ENCODE results near the gene GPANK1. TPM values are rescaled to one million over a fixed set of nuclear protein-coding genes. Genes with fewer than 3 reads are reported as not detected.

GPANK1 gene
- total RNA-seq, 2 experiments from 2014 or later: 29.0 to 34.7 TPM

- H3K36me3 Mint-ChIP-seq (ENCODE audit: low read depth): peaks cover 77% of the 10 kb centered on the region
- peaks cover 4% of the 10 kb centered on the region for H3K4me1 Mint-ChIP-seq (ENCODE audit: low read depth)
- H3K27ac Mint-ChIP-seq: no peak overlapping the region
- no peaks in the 10 kb centered on the region for H3K27me3 Mint-ChIP-seq (ENCODE audit: low read depth)
- CTCF ChIA-PET: interaction anchor here (1.2 kb wide), 1 partner anchor 13 kb away, joined by 3 read pairs; no protein-coding TSS in a partner anchor
- POLR2A ChIA-PET: interaction anchor here (1.0 to 2.0 kb wide), 3 partner anchors 11 to 32 kb away, joined by 3 to 6 read pairs (median 4); partner anchors contain the start of genes BAG6 and CSNK2B
- DNase-seq (no peak), ATAC-seq (no peak)
- no peak overlapping the region for H3K4me3 Mint-ChIP-seq
- no peaks in the 10 kb centered on the region for H3K9me3 Mint-ChIP-seq (ENCODE audit: insufficient read depth)
Observed at GRCh38 chr6:31634131-31634530, 30.7 kb downstream of the GPANK1 start.

DNA sequence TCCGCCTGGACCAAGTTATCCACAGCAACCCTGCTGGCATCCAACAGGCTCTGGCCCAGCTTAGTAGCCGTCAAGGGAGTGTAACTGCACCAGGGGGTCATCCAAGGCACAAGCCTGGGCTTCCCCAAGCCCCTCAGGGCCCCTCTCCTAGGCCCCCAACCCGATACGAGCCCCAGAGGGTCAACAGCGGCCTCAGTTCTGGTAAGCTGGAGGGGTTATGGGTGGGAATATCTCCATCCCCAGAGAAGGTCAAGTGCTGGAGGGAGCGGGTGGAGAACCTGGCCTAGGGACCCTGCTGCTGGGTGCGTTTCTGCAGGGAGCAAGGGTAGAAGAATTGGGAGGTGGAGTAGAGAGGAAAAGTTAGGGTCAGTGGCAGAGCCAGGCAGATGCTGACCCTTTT is 31.4 kb downstream of the GPANK1 start:
- Mint-ChIP-seq H3K4me1 (ENCODE audit: low read depth) (no peaks in the 10 kb centered on the region), H3K27me3 (ENCODE audit: low read depth) (no peaks in the 10 kb centered on the region), H3K4me3 (no peak overlapping the region), H3K36me3 (ENCODE audit: low read depth) (peaks cover 77% of the 10 kb centered on the region), H3K27ac (no peak overlapping the region), H3K9me3 (ENCODE audit: insufficient read depth) (no peaks in the 10 kb centered on the region)
- POLR2A ChIA-PET: interaction anchor here (1.0 to 2.0 kb wide), 2 partner anchors 11 to 32 kb away, joined by 3 to 6 read pairs; partner anchors contain the start of gene CSNK2B
- no peak for DNase-seq
- ATAC-seq: no peak
- CTCF ChIA-PET: interaction anchor here (1.2 kb wide), 1 partner anchor 12 kb away, joined by 3 read pairs; no protein-coding TSS in a partner anchor

GRCh38 chr6:31632279-31632946 is 32.4 kb downstream of the GPANK1 start:
- ATAC-seq: no peak
- no peaks in the 10 kb centered on the region for H3K27me3 Mint-ChIP-seq (ENCODE audit: low read depth)
- peaks cover 5% of the 10 kb centered on the region for H3K4me1 Mint-ChIP-seq (ENCODE audit: low read depth)
- ChIA-PET POLR2A (no interaction called here), CTCF (no interaction called here)
- peaks cover 82% of the 10 kb centered on the region for H3K36me3 Mint-ChIP-seq (ENCODE audit: low read depth)
- H3K27ac Mint-ChIP-seq: no peak overlapping the region
- no peak for DNase-seq
- H3K9me3 Mint-ChIP-seq (ENCODE audit: insufficient read depth): no peaks in the 10 kb centered on the region
- no peak overlapping the region for H3K4me3 Mint-ChIP-seq

DNA sequence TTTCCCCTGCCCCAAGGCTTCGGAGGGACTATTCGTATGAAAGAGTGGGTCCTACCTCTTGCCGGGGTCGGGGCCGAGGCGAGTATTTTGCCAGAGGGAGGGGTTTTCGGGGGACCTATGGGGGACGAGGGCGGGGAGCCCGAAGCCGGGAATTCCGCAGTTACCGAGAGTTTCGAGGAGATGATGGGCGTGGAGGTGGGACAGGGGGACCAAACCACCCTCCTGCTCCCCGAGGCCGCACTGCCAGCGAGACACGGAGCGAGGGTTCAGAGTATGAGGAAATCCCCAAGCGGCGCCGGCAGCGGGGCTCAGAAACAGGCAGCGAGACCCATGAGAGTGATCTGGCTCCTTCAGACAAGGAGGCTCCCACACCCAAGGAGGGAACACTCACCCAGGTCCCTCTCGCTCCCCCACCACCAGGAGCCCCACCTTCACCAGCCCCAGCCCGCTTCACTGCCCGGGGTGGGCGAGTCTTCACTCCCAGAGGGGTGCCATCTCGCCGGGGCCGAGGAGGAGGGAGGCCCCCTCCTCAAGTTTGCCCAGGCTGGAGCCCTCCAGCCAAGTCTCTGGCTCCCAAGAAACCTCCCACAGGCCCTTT is 33.0 kb downstream of the GPANK1 start:
- H3K36me3 Mint-ChIP-seq (ENCODE audit: low read depth): peaks cover 80% of the 10 kb centered on the region

DNA sequence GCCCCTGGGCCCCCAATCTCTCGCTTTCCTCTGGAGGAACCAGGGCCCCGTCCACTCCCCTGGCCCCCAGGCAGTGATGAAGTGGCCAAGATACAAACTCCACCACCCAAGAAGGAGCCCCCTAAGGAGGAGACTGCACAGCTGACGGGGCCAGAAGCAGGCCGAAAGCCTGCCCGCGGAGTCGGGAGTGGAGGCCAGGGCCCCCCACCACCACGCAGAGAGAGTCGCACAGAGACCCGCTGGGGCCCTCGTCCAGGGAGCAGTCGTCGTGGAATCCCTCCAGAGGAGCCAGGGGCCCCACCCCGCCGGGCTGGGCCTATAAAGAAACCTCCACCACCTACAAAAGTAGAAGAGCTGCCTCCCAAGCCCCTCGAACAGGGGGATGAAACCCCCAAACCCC is 33.6 kb downstream of the GPANK1 start:
- Mint-ChIP-seq H3K4me1 (ENCODE audit: low read depth) (peaks cover 8% of the 10 kb centered on the region), H3K9me3 (ENCODE audit: insufficient read depth) (no peaks in the 10 kb centered on the region), H3K27ac (peak overlapping the region; percentile 10), H3K36me3 (ENCODE audit: low read depth) (peaks cover 80% of the 10 kb centered on the region), H3K27me3 (ENCODE audit: low read depth) (no peaks in the 10 kb centered on the region), H3K4me3 (no peak overlapping the region)
- no peak for ATAC-seq
- ChIA-PET CTCF (no interaction called here), POLR2A (interaction anchor here (0.7 kb wide), 1 partner anchor 9 kb away, joined by 3 read pairs; no protein-coding TSS in a partner anchor)
- DNase-seq: no peak

More for the DNA sequence above, 33.0 kb downstream of the GPANK1 start:
- no peak for DNase-seq
- CTCF ChIA-PET: no interaction called here
- Mint-ChIP-seq H3K9me3 (ENCODE audit: insufficient read depth) (no peaks in the 10 kb centered on the region), H3K27me3 (ENCODE audit: low read depth) (no peaks in the 10 kb centered on the region), H3K27ac (no peak overlapping the region), H3K4me1 (ENCODE audit: low read depth) (peaks cover 8% of the 10 kb centered on the region), H3K4me3 (no peak overlapping the region)
- ATAC-seq: no peak
- POLR2A ChIA-PET: interaction anchor here (0.7 kb wide), 1 partner anchor 8 kb away, joined by 3 read pairs; no protein-coding TSS in a partner anchor

DNA sequence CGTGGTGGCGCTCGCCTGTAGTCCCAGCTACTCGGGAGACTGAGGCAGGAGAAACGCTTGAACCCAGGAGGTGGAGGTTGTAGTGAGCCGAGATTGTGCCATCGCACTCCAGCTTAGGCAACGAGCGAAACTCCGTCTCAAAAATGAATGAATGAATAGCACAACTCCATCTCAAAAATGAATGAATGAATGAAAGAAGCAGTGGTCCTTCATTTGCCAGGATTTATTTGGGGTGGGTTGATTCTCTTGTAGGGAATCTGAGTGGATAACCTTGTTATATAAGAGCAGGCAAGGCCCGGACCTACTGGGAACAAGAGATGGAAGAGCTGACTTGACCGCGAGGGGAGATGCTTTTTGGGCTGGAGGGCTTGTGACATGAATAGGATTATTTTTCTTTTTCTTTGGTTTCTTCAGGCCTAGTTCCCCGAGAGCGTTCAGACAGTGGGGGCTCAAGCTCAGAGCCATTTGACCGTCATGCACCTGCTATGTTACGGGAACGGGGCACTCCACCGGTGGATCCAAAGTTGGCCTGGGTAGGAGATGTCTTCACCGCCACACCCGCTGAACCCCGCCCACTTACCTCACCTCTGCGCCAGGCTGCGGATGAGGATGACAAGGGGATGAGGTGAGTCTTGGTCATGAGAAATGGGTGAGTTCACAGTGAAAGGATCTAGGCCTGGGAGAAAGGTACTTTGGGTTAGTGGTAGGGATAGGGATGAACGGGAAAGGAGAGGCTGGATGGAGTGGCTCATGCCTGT is 34.4 kb downstream of the GPANK1 start:
- POLR2A ChIA-PET: no interaction called here
- peak overlapping the region; percentile 15 for H3K27ac Mint-ChIP-seq
- no peaks in the 10 kb centered on the region for H3K27me3 Mint-ChIP-seq (ENCODE audit: low read depth)
- peaks cover 8% of the 10 kb centered on the region for H3K4me1 Mint-ChIP-seq (ENCODE audit: low read depth)
- H3K4me3 Mint-ChIP-seq: no peak overlapping the region
- H3K36me3 Mint-ChIP-seq (ENCODE audit: low read depth): peaks cover 81% of the 10 kb centered on the region
- H3K9me3 Mint-ChIP-seq (ENCODE audit: insufficient read depth): no peaks in the 10 kb centered on the region
- CTCF ChIA-PET: no interaction called here
- no peak for ATAC-seq
- no peak for DNase-seq

DNA sequence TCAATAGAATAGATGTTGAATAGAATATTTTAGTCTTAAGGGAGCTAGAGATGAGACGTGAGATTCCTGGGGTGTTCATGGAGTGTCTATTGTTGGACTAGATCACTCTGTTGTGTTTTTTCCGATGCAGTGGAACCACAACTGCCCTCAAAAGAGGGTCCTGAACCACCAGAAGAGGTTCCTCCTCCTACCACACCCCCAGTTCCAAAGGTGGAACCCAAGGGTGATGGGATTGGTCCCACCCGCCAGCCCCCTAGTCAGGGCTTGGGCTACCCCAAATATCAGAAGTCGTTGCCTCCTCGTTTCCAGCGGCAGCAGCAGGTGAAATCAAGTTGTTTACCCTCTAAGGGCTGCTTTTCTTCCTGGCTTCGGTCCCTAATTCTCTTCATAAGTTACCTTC is 35.8 kb downstream of the GPANK1 start:
- ChIA-PET POLR2A (no interaction called here), CTCF (no interaction called here)
- Mint-ChIP-seq H3K27ac (no peak overlapping the region), H3K27me3 (ENCODE audit: low read depth) (no peaks in the 10 kb centered on the region), H3K9me3 (ENCODE audit: insufficient read depth) (no peaks in the 10 kb centered on the region), H3K4me1 (ENCODE audit: low read depth) (peaks cover 8% of the 10 kb centered on the region), H3K4me3 (no peak overlapping the region), H3K36me3 (ENCODE audit: low read depth) (peaks cover 83% of the 10 kb centered on the region)
- DNase-seq: no peak
- ATAC-seq: no peak

DNA sequence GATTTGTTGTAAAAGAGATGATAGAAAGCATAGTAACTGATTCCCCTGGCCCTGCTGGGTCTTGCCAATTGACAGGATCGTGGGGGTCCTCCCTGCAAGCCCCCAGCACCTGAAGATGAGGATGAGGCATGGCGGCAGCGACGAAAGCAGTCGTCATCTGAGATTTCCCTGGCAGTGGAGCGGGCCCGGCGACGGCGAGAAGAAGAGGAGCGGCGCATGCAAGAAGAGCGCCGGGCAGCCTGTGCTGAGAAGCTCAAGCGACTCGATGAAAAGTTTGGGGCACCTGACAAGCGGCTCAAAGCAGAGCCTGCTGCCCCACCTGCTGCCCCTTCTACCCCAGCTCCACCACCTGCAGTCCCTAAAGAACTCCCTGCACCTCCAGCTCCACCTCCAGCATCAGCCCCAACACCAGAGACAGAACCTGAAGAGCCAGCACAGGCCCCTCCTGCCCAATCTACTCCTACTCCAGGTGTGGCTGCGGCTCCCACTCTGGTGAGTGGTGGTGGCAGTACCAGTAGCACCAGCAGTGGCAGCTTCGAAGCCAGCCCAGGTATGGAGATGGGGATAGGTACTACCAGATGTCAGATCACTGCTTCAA is 37.0 kb downstream of the GPANK1 start:
- H3K36me3 Mint-ChIP-seq (ENCODE audit: low read depth): peaks cover 85% of the 10 kb centered on the region
- no peaks in the 10 kb centered on the region for H3K27me3 Mint-ChIP-seq (ENCODE audit: low read depth)
- no peak for ATAC-seq
- no peaks in the 10 kb centered on the region for H3K9me3 Mint-ChIP-seq (ENCODE audit: insufficient read depth)
- POLR2A ChIA-PET: interaction anchor here (0.7 to 0.8 kb wide), 2 partner anchors 29 to 112 kb away, joined by 3 read pairs; partner anchors contain the start of gene MSH5
- peaks cover 14% of the 10 kb centered on the region for H3K4me1 Mint-ChIP-seq (ENCODE audit: low read depth)
- H3K27ac Mint-ChIP-seq: peak overlapping the region; percentile 27
- no peak overlapping the region for H3K4me3 Mint-ChIP-seq
- CTCF ChIA-PET: interaction anchor here (1.1 kb wide), 1 partner anchor 77 kb away, joined by 3 read pairs; no protein-coding TSS in a partner anchor
- DNase-seq: no peak

- peaks cover 23% of the 10 kb centered on the region for H3K4me1 Mint-ChIP-seq (ENCODE audit: low read depth)
- ChIA-PET POLR2A (interaction anchor here (1.8 kb wide), 1 partner anchor 26 kb away, joined by 8 read pairs; the partner anchor contains the start of gene BAG6), CTCF (interaction anchor here (1.1 kb wide), 1 partner anchor 76 kb away, joined by 3 read pairs; no protein-coding TSS in a partner anchor)
- no peaks in the 10 kb centered on the region for H3K9me3 Mint-ChIP-seq (ENCODE audit: insufficient read depth)
- H3K27me3 Mint-ChIP-seq (ENCODE audit: low read depth): no peaks in the 10 kb centered on the region
- H3K27ac Mint-ChIP-seq: peak overlapping the region; percentile 4
- ATAC-seq (no peak), DNase-seq (no peak)
- no peak overlapping the region for H3K4me3 Mint-ChIP-seq
- H3K36me3 Mint-ChIP-seq (ENCODE audit: low read depth): peaks cover 87% of the 10 kb centered on the region
Observed at GRCh38 chr6:31626952-31627351, 37.8 kb downstream of the GPANK1 start.

- ChIA-PET POLR2A (no interaction called here), CTCF (no interaction called here)
- no peaks in the 10 kb centered on the region for H3K9me3 Mint-ChIP-seq (ENCODE audit: insufficient read depth)
- peaks cover 75% of the 10 kb centered on the region for H3K36me3 Mint-ChIP-seq (ENCODE audit: low read depth)
- ATAC-seq (no peak), DNase-seq (no peak)
- no peak overlapping the region for H3K4me3 Mint-ChIP-seq
- no peaks in the 10 kb centered on the region for H3K27me3 Mint-ChIP-seq (ENCODE audit: low read depth)
- H3K4me1 Mint-ChIP-seq (ENCODE audit: low read depth): peaks cover 30% of the 10 kb centered on the region
- H3K27ac Mint-ChIP-seq: no peak overlapping the region
Observed at GRCh38 chr6:31624070-31624469, 40.7 kb downstream of the GPANK1 start.

DNA sequence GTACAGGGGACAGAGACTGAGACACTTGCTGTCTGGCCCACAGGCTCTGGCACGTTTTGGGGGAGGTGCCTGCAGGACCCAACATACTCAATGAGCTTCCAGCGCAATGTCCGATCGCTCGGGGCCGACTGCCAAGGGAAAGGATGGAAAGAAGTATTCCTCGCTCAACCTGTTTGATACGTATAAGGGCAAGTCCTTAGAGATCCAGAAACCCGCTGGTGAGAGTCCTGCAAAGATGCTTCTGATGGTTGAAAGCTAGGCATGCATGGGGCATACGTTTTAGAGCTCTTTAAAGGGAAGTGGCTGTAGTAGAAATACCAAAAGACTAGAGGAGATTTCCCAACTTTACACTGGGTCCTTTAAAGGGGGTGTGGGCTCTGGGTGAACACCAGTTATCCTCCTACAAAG is 42.1 kb downstream of the GPANK1 start:
- ChIA-PET CTCF (interaction anchor here (0.7 to 2.3 kb wide), 6 partner anchors 13 to 71 kb away, joined by 3 to 12 read pairs (median 4); no protein-coding TSS in a partner anchor), POLR2A (interaction anchor here (0.8 to 3.6 kb wide), 9 partner anchors 12 to 81 kb away, joined by 3 to 29 read pairs (median 5); partner anchors contain the start of genes BAG6, C6orf47, CSNK2B and DDX39B)
- Mint-ChIP-seq H3K27ac (peak overlapping the region; percentile 95), H3K4me1 (ENCODE audit: low read depth) (peaks cover 33% of the 10 kb centered on the region), H3K27me3 (ENCODE audit: low read depth) (no peaks in the 10 kb centered on the region), H3K9me3 (ENCODE audit: insufficient read depth) (no peaks in the 10 kb centered on the region), H3K4me3 (peak overlapping the region; percentile 93), H3K36me3 (ENCODE audit: low read depth) (peaks cover 69% of the 10 kb centered on the region)
- DNase-seq: no peak
- no peak for ATAC-seq

Measured in activated CD8-positive, alpha-beta T cell treated with anti-CD3 and anti-CD28 coated beads, Interleukin-2, amount 10 ng/mL, durations not matched to agents 7 days and 5 days (primary cell).